K562 (cell line): ENCODE measurements around the gene CENPN. TPM values are rescaled to one million over a fixed set of nuclear protein-coding genes. Genes with fewer than 3 reads are reported as not detected.

Experiments
- ATAC-seq: fragments of 200-7000 bp; cut with Tn5 transposase; 3 replicates; pipeline ENCODE4 v1.9.1; 2020; ENCODE audit warnings: moderate library complexity
- BruUV-seq: library from RNA; stranded (reverse); fragments of 400-500 nt; replicated peaks from 2 replicates; lab custom pipeline; 2021; lab: Mats Ljungman, UMichigan
- CTCF ChIA-PET: fragments of 300-600 bp; formaldehyde crosslinking; extraction: SDS; loops from one replicate; lab custom pipeline; 2021; ENCODE audit warnings: low intra/inter-chr PET ratio; lab: Yijun Ruan, JAX
- POLR2A ChIA-PET: fragments of 300-600, 350-650 bp; sonication (Branson Sonifier 250); formaldehyde crosslinking; extraction: SDS; loops from one replicate; lab custom pipeline; 2021; ENCODE audit warnings: antibody characterized with exemption, inconsistent platforms; lab: Yijun Ruan, JAX
- DNase-seq, 4 experiments: peaks; one replicate each; pipeline versions ENCODE4 v3.0.0 to v3.0.0-alpha.2; 2011 to 2018; ENCODE audit warnings: low spot score in 3 of 4, mixed read lengths in 3 of 4; ENCODE audit errors: extremely low read depth in 1 of 4
- FAIRE-seq: peaks from 2 replicates; lab custom pipeline; 2011; peaks lifted over from hg19 to GRCh38; lab: Jason Lieb, UNC
- H2AFZ ChIP-seq: 2 replicates; pipeline ENCODE4 v1.6.0; 2011; ENCODE audit warnings: low read depth, low read length, control low read depth, inconsistent platforms
- H3K27ac ChIP-seq: fragments of 200-600 bp; 3 replicates; pipeline ENCODE4 v1.8.0; 2011; ENCODE audit warnings: low read depth, mild to moderate bottlenecking, control low read depth, inconsistent platforms, low read length, moderate library complexity, mixed read lengths; ENCODE audit errors: extremely low read depth
- H3K27me3 ChIP-seq, 2 experiments: fragments of 300-600 bp in 1 of 2; 2 replicates in 1 of 2; 3 replicates in 1 of 2; pipeline versions ENCODE4 v1.6.0 to v1.8.0; 2011; ENCODE audit warnings: inconsistent platforms in 2 of 2, low read length in 2 of 2, mild to moderate bottlenecking in 1 of 2, mixed read lengths in 1 of 2, moderate library complexity in 1 of 2; ENCODE audit not compliant: control insufficient read depth in 2 of 2, insufficient read depth in 2 of 2
- H3K36me3 ChIP-seq: fragments of 300-600 bp; 3 replicates; pipeline ENCODE4 v1.8.0; 2011; ENCODE audit warnings: mild to moderate bottlenecking, low read length, inconsistent platforms; ENCODE audit not compliant: control insufficient read depth, insufficient read depth
- H3K4me1 ChIP-seq, 2 experiments: fragments of 200-600 bp in 1 of 2; replicated peaks in 1 of 2; 2 replicates in 1 of 2; 3 replicates in 1 of 2; pipeline versions ENCODE4 v1.5.1 to v1.8.0; 2011; ENCODE audit warnings: inconsistent platforms in 2 of 2, low read length in 2 of 2, mild to moderate bottlenecking in 1 of 2, mixed read lengths in 1 of 2, moderate library complexity in 1 of 2; ENCODE audit not compliant: control insufficient read depth in 2 of 2, insufficient read depth in 2 of 2
- H3K4me2 ChIP-seq: 2 replicates; pipeline ENCODE4 v1.6.1; 2011; ENCODE audit warnings: low read length, control low read depth, inconsistent platforms, mixed read lengths; ENCODE audit not compliant: insufficient read depth
- H3K4me3 ChIP-seq: fragments of 200-600 bp; sonication (generic), shearing (Covaris generic); 2 replicates; pipeline ENCODE4 v1.5.1; 2016; ENCODE audit warnings: control low read depth, inconsistent platforms
- H3K79me2 ChIP-seq: fragments of 200-600 bp; 3 replicates; pipeline ENCODE4 v1.8.0; 2011; ENCODE audit warnings: low read length, inconsistent platforms; ENCODE audit not compliant: control insufficient read depth, insufficient read depth
- H3K9ac ChIP-seq, 2 experiments: 2 replicates each; pipeline versions ENCODE4 v1.6.0 to v1.6.1; 2011; ENCODE audit warnings: low read depth in 2 of 2, low read length in 2 of 2, control low read depth in 1 of 2, inconsistent platforms in 1 of 2, mild to moderate bottlenecking in 1 of 2, mixed read lengths in 1 of 2; ENCODE audit not compliant: insufficient read depth in 1 of 2
- H3K9me1 ChIP-seq: one replicate; pipeline ENCODE4 v1.6.0; 2011; ENCODE audit warnings: inconsistent platforms, mild to moderate bottlenecking, low read length, moderate library complexity; ENCODE audit not compliant: control insufficient read depth, insufficient read depth
- H3K9me3 ChIP-seq: replicated peaks from 2 replicates; pipeline ENCODE4 v1.5.1; 2011; ENCODE audit warnings: low read depth, low read length, inconsistent platforms; ENCODE audit not compliant: control insufficient read depth, insufficient read depth
- H4K20me1 ChIP-seq: replicated peaks from 2 replicates; pipeline ENCODE4 v1.6.1; 2011; ENCODE audit warnings: low read length, inconsistent platforms, mixed read lengths; ENCODE audit not compliant: control insufficient read depth, insufficient read depth
- ELF2 ChIP-seq: fragments of 250-450 bp; sonication (Bioruptor Pico); IDR thresholded peaks from 2 replicates; pipeline ENCODE4 v1.5.0; 2021; ENCODE audit warnings: mild to moderate bottlenecking
- ESRRB ChIP-seq: fragments of 250-450 bp; sonication (Bioruptor Pico); IDR thresholded peaks from 2 replicates; pipeline ENCODE4 v1.5.0; 2020; ENCODE audit warnings: mild to moderate bottlenecking, moderate library complexity, borderline replicate concordance
- ETV5 ChIP-seq: sonication (generic); formaldehyde crosslinking; IDR thresholded peaks from 2 replicates; pipeline ENCODE4 v1.4.0; 2020; ENCODE audit warnings: low read depth, mild to moderate bottlenecking, missing genetic modification reagents
- FOXK2 ChIP-seq, 2 experiments: fragments of 450-650 bp; IDR thresholded peaks in 1 of 2; conservative IDR thresholded peaks in 1 of 2; 2 replicates each; pipeline ENCODE4 v1.6.1; 2016; ENCODE audit warnings: low read depth in 2 of 2, mild to moderate bottlenecking in 1 of 2
- KDM2B ChIP-seq: fragments of 250-450 bp; sonication (Bioruptor Pico); IDR thresholded peaks from 2 replicates; pipeline ENCODE4 v1.8.0; 2021; ENCODE audit warnings: mild to moderate bottlenecking, moderate library complexity
- LCOR ChIP-seq: sonication (generic); formaldehyde crosslinking; IDR thresholded peaks from 2 replicates; pipeline ENCODE4 v1.8.0; 2022; ENCODE audit warnings: mild to moderate bottlenecking, missing genetic modification reagents
- NFE2L1 ChIP-seq: fragments of 450-650 bp; IDR thresholded peaks from 2 replicates; pipeline ENCODE4 v1.6.1; 2016; ENCODE audit warnings: missing genetic modification characterization, low read depth, mild to moderate bottlenecking, missing compliant biosample characterization, moderate library complexity, borderline replicate concordance
- XRCC3 ChIP-seq: fragments of 450-650 bp; IDR thresholded peaks from 2 replicates; pipeline ENCODE4 v1.6.1; 2017; ENCODE audit warnings: mild to moderate bottlenecking, moderate library complexity
- ZNF140 ChIP-seq: fragments of 250-450 bp; sonication (Bioruptor Pico); IDR thresholded peaks from 2 replicates; pipeline ENCODE4 v1.8.0; 2021; ENCODE audit warnings: moderate library complexity, mild to moderate bottlenecking, inconsistent platforms
- WGBS: fragments of 100-300 bp; shearing (Covaris generic); methylation state at CpG from one replicate; pipeline ENCODE4 v1.1.6; 2016; ENCODE audit warnings: low coverage, mixed read lengths; ENCODE audit not compliant: insufficient coverage; ENCODE audit errors: missing lambda C conversion rate; 5-methylcytosine and 5-hydroxymethylcytosine counted together
- in situ Hi-C: fragments of 300-500 bp; cut with MboI; formaldehyde crosslinking; loops from 4 replicates; pipeline ENCODE4 v1.15.0; 2018; ENCODE audit warnings: inconsistent platforms, mixed read lengths
- intact Hi-C: fragments of 100-400 bp; cut with micrococcal nuclease; formaldehyde crosslinking; loops from 2 replicates; pipeline ENCODE4 v1.14.2; 2022
- polyA plus RNA-seq, 8 experiments: library from polyadenylated mRNA; depleted of rRNA in 4 of 8; stranded (reverse) in 5 of 8; unstranded in 3 of 8; fragments of >200 nt; fragmentation: Nextera tagmentation in 2 of 8; fragmentation: Illumina TruSeq in 1 of 8; extraction: Ambion mirVana in 2 of 8; extraction: Trizol in 1 of 8; gene quantifications; 2 replicates each; pipeline versions ENCODE4 v1.2.1 to v1.2.3, GENCODE V29; 2011 to 2014; ENCODE audit warnings: inconsistent platforms in 1 of 8, missing spikeins in 1 of 8
- total RNA-seq, 7 experiments: library from RNA; depleted of rRNA in 6 of 7; stranded (reverse); fragments of >200 nt in 6 of 7; fragmentation: Illumina TruSeq in 2 of 7; extraction: Trizol in 2 of 7; gene quantifications; 2 replicates each; pipeline versions ENCODE4 v1.2.1 to v1.2.3, GENCODE V29; 2011 to 2021; ENCODE audit warnings: low replicate concordance in 1 of 7
- TF ChIP-seq, protein P1 (sequence below): fragments of 200-800 bp; sonication (Bioruptor generic); IDR thresholded peaks from 2 replicates; pipeline ENCODE4 v1.6.1; 2016; ENCODE audit warnings: missing genetic modification characterization, missing compliant biosample characterization

The CENPN gene
- total and polyA plus RNA-seq, 9 of the 15 experiments (the other 6 are each of a cell fraction or from before 2014, with no cell fraction given) = 92.3 to 384 (median 140) TPM

DNA sequence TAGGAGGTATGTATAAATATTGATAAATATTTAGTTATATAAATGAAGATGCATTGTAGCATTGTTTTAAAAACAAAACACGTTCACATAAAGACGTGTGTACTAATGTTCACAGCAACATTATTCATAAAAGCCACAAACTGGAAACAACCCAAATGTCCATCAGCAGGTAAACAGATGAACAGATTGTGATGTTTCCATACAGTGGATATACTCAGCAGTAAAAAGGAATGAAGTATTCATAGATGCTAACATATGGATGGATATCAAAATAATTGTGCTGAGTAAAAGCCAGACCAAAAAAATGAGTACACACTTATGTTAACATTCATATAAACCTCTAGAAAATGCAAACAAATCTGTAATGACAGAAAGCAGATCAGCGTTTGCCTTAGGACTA lies 6.0 kb downstream of the CENPN start:
- Histone ChIP-seq H3K36me3 (peaks cover 94% of the 10 kb centered on the region), H3K4me3 (no peak overlapping the region), H3K4me1 (peaks cover 8% of the 10 kb centered on the region in 2 experiments; a peak in 4 of 5 replicates), H3K4me2 (no peak overlapping the region), H3K9me1 (no peaks in the 10 kb centered on the region), H3K9me3 (no peaks in the 10 kb centered on the region), H4K20me1 (no peaks in the 10 kb centered on the region), H3K79me2 (peaks cover 37% of the 10 kb centered on the region), H2AFZ (no peak overlapping the region), H3K27me3 (no peaks in the 10 kb centered on the region), H3K27ac (no peak overlapping the region), H3K9ac (no peak overlapping the region)
- ATAC-seq = no peak
- TF ChIP-seq NFE2L1 = no peak
- TF ChIP-seq ZNF140 (CRISPR knock-in tag) = no peak
- TF ChIP-seq ELF2 = no peak
- TF ChIP-seq LCOR (CRISPR knock-in tag) = no peak
- TF ChIP-seq ETV5 (CRISPR knock-in tag) = no peak
- TF ChIP-seq XRCC3 = no peak
- no peak for TF ChIP-seq KDM2B (CRISPR knock-in tag)
- no peak for TF ChIP-seq FOXK2 (conservative IDR thresholded peaks at IDR 0.05 in 1 of 2, IDR thresholded peaks at IDR 0.05 in 1 of 2; ENCODE audit: low read depth in 2 of 2)
- no peak for TF ChIP-seq ESRRB (CRISPR knock-in tag)
- TF ChIP-seq, protein P1, sequence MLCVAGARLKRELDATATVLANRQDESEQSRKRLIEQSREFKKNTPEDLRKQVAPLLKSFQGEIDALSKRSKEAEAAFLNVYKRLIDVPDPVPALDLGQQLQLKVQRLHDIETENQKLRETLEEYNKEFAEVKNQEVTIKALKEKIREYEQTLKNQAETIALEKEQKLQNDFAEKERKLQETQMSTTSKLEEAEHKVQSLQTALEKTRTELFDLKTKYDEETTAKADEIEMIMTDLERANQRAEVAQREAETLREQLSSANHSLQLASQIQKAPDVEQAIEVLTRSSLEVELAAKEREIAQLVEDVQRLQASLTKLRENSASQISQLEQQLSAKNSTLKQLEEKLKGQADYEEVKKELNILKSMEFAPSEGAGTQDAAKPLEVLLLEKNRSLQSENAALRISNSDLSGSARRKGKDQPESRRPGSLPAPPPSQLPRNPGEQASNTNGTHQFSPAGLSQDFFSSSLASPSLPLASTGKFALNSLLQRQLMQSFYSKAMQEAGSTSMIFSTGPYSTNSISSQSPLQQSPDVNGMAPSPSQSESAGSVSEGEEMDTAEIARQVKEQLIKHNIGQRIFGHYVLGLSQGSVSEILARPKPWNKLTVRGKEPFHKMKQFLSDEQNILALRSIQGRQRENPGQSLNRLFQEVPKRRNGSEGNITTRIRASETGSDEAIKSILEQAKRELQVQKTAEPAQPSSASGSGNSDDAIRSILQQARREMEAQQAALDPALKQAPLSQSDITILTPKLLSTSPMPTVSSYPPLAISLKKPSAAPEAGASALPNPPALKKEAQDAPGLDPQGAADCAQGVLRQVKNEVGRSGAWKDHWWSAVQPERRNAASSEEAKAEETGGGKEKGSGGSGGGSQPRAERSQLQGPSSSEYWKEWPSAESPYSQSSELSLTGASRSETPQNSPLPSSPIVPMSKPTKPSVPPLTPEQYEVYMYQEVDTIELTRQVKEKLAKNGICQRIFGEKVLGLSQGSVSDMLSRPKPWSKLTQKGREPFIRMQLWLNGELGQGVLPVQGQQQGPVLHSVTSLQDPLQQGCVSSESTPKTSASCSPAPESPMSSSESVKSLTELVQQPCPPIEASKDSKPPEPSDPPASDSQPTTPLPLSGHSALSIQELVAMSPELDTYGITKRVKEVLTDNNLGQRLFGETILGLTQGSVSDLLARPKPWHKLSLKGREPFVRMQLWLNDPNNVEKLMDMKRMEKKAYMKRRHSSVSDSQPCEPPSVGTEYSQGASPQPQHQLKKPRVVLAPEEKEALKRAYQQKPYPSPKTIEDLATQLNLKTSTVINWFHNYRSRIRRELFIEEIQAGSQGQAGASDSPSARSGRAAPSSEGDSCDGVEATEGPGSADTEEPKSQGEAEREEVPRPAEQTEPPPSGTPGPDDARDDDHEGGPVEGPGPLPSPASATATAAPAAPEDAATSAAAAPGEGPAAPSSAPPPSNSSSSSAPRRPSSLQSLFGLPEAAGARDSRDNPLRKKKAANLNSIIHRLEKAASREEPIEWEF = no peak
- WGBS = 90% methylated on average over 3 of the region's 3 CpGs
- ChIA-PET POLR2A (no interaction called here), CTCF (no interaction called here)
- intact Hi-C loops = no loop called here
- in situ Hi-C loops = loop anchor here (25.0 kb wide), 1 partner anchor 724 kb away; no protein-coding TSS in a partner anchor
- BruUV-seq = no TSS peak
- no peak for DNase-seq
- FAIRE-seq = no peak
